ENCODE results near the gene CT45A6.
"Not testable (repeated sequence)": the region's sequence is repeated elsewhere in the genome, so short reads cannot be mapped to it uniquely, and the experiment has no call there.

The CT45A6 gene

GRCh38 chrX:135802687-135803086 is at the start of gene CT45A6:
Gene CT45A6 (minus strand): TSS chrX:135802787. CDS start chrX:135798993, 3,794 bp downstream.
- DNase-seq (ENCODE audit: low read depth, low spot score): not testable (repeated sequence)

- DNase-seq (ENCODE audit: low read depth, low spot score): not testable (repeated sequence)
Measured at GRCh38 chrX:135837180-135837579, 34.6 kb upstream of the CT45A6 start, which contains the start of gene CT45A7. Gene CT45A7 (minus strand): TSS chrX:135837280. CDS start chrX:135833533, 3,747 bp downstream.

- not testable (repeated sequence) for DNase-seq (ENCODE audit: low read depth, low spot score)
Measured at GRCh38 chrX:135819912-135820311, 17.3 kb upstream of the CT45A6 start, which contains the start of gene CT45A2. Gene CT45A2 (minus strand): TSS chrX:135820012. CDS start chrX:135816265, 3,747 bp downstream.

GRCh38 chrX:135785403-135785802 is 17.2 kb downstream of the CT45A6 start, which contains the start of gene CT45A5:
Gene CT45A5 (minus strand): TSS chrX:135785503. CDS start chrX:135781729, 3,774 bp downstream.
- DNase-seq (ENCODE audit: low read depth, low spot score): not testable (repeated sequence)

DNA sequence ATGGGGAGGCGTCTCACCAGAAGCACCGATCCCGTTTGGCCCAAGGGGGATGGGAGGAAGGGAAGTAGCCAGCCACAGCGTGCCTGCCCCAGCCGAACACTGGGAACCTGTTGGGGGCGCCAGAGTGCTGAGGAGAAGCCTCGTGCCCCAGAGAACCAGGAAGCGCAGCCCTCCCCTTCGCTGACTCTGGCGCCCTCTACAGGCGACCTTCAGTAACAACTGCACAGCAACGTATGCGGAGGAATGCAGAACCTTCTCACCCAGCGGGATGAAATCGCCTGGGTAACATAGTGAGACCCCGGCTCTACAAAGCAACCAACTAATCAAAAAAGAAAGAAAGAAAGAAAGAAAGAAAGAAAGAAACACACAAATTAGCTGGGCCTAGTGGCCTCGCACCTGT is 34.5 kb downstream of the CT45A6 start, which contains the start of gene CT45A3:
Gene CT45A3 (minus strand): TSS at position 101 of the 400 bp plus-strand sequence. CDS start 3,747 bp downstream, outside the sequence.
- DNase-seq (ENCODE audit: low read depth, low spot score): not testable (repeated sequence)

DNA sequence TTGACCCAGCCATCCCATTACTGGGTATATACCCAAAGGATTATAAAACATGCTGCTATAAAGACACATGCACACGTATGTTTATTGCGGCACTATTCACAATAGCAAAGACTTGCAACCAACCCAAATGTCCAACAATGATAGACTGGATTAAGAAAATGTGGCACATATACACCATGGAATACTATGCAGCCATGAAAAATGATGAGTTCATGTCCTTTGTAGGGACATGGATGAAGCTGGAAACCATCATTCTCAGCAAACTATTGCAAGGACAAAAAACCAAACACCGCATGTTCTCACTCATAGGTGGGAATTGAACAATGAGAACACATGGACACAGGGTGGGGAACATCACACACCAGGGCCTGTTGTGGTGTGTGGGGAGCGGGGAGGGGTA is 57.8 kb downstream of the CT45A6 start:
- DNase-seq (ENCODE audit: low read depth, low spot score): not testable (repeated sequence)
